GM12801 (cell line): Measurements from ENCODE around the gene CENPP.

Source experiments
- CTCF ChIP-seq: IDR thresholded peaks from one replicate; pipeline ENCODE4 v1.5.1; 2011; ENCODE audit warnings: control low read depth; ENCODE audit not compliant: insufficient read length; ENCODE audit errors: extremely low read depth

Gene CENPP

GRCh38 chr9:92402826-92403745, 77.3 kb downstream of the CENPP start:
- TF ChIP-seq CTCF, result no peak

- TF ChIP-seq CTCF, result no peak
Measured at GRCh38 chr9:92404042-92404836, 78.5 kb downstream of the CENPP start, which contains the start of gene OGN. TSS of gene OGN (minus strand) at chr9:92404578. CDS start at chr9:92403407, 1,171 bp downstream.

GRCh38 chr9:92405818-92406217, 80.1 kb downstream of the CENPP start:
- no peak for TF ChIP-seq CTCF

- no peak for TF ChIP-seq CTCF
Measured at GRCh38 chr9:92406477-92406876, 80.7 kb downstream of the CENPP start.

GRCh38 chr9:92407818-92408217, 82.1 kb downstream of the CENPP start:
- no peak for TF ChIP-seq CTCF

- TF ChIP-seq CTCF, result no peak
Measured at GRCh38 chr9:92408747-92409478, 83.2 kb downstream of the CENPP start.

GRCh38 chr9:92414566-92414965, 88.8 kb downstream of the CENPP start:
- no peak for TF ChIP-seq CTCF
